Activated CD8-positive, alpha-beta memory T cell treated with anti-CD3 and anti-CD28 coated beads, Interleukin-2, amount 10 ng/mL, durations not matched to agents 7 days and 5 days (primary cell): ENCODE results near the gene NAMPT. TPM values are rescaled to one million over a fixed set of nuclear protein-coding genes. Genes with fewer than 3 reads are reported as not detected.

Experiments
- ATAC-seq: fragments of 150-1000 bp; cut with Tn5 transposase; one replicate; pipeline ENCODE4 v1.10.0; 2021; ENCODE audit warnings: moderate library complexity
- CTCF ChIA-PET: fragments of 350-600 bp; sonication (Branson Sonifier 250); formaldehyde crosslinking; loops from one replicate; lab custom pipeline; 2021; ENCODE audit warnings: antibody characterized with exemption; lab: Charles Lee
- DNase-seq: peaks from one replicate; pipeline ENCODE4 v3.0.0-alpha.2; 2020
- H3K27ac Mint-ChIP-seq: one replicate; pipeline ENCODE4 v1.8.0; 2021; ENCODE audit warnings: mild to moderate bottlenecking, mixed read lengths
- H3K27me3 Mint-ChIP-seq: one replicate; pipeline ENCODE4 v1.8.0; 2021; ENCODE audit warnings: mixed read lengths
- H3K36me3 Mint-ChIP-seq: one replicate; pipeline ENCODE4 v1.8.0; 2021; ENCODE audit warnings: mild to moderate bottlenecking, mixed read lengths
- H3K4me1 Mint-ChIP-seq: one replicate; pipeline ENCODE4 v1.8.0; 2021; ENCODE audit warnings: mixed read lengths
- H3K4me3 Mint-ChIP-seq: one replicate; pipeline ENCODE4 v1.8.0; 2021; ENCODE audit warnings: mild to moderate bottlenecking, moderate library complexity, mixed read lengths
- H3K9me3 Mint-ChIP-seq: one replicate; pipeline ENCODE4 v1.8.0; 2022; ENCODE audit warnings: low read depth, mixed read lengths
- total RNA-seq, 2 experiments: library from RNA; stranded (reverse); gene quantifications; one replicate each; pipeline ENCODE4 v1.2.3, GENCODE V29; 2021

The NAMPT gene
- total RNA-seq, 2 experiments from 2014 or later: 89.7 to 188 TPM

- DNase-seq: peak; percentile 66
- peak overlapping the region; percentile 39 for H3K4me3 Mint-ChIP-seq
- no peaks in the 10 kb centered on the region for H3K9me3 Mint-ChIP-seq
- H3K4me1 Mint-ChIP-seq: peaks cover 58% of the 10 kb centered on the region
- peak overlapping the region; percentile 80 for H3K27ac Mint-ChIP-seq
- CTCF ChIA-PET: interaction anchor here (0.6 to 1.3 kb wide), 4 partner anchors 9 to 103 kb away, joined by 3 read pairs; no protein-coding TSS in a partner anchor
- no peaks in the 10 kb centered on the region for H3K27me3 Mint-ChIP-seq
- ATAC-seq: peak; percentile 34
- peaks cover 49% of the 10 kb centered on the region for H3K36me3 Mint-ChIP-seq
These were observed 5.2 kb downstream of the NAMPT start for GRCh38 chr7:106279425-106280197.

- Mint-ChIP-seq H3K4me3 (peak overlapping the region; percentile 6), H3K4me1 (peaks cover 57% of the 10 kb centered on the region), H3K36me3 (peaks cover 51% of the 10 kb centered on the region), H3K27ac (peak overlapping the region; percentile 73), H3K27me3 (no peaks in the 10 kb centered on the region), H3K9me3 (no peaks in the 10 kb centered on the region)
- no peak for DNase-seq
- ATAC-seq: no peak
- CTCF ChIA-PET: interaction anchor here (1.2 to 1.3 kb wide), 2 partner anchors 53 to 102 kb away, joined by 3 read pairs; no protein-coding TSS in a partner anchor
These were observed 6.1 kb downstream of the NAMPT start for GRCh38 chr7:106278695-106279094.

- CTCF ChIA-PET: interaction anchor here (1.2 to 1.3 kb wide), 2 partner anchors 53 to 102 kb away, joined by 3 read pairs; no protein-coding TSS in a partner anchor
- Mint-ChIP-seq H3K9me3 (no peaks in the 10 kb centered on the region), H3K4me1 (peaks cover 58% of the 10 kb centered on the region), H3K36me3 (peaks cover 52% of the 10 kb centered on the region), H3K27ac (peak overlapping the region; percentile 50), H3K27me3 (no peaks in the 10 kb centered on the region), H3K4me3 (no peak overlapping the region)
- ATAC-seq (no peak), DNase-seq (no peak)
These were observed 6.8 kb downstream of the NAMPT start for GRCh38 chr7:106277976-106278375.

GRCh38 chr7:106276513-106276912, 8.3 kb downstream of the NAMPT start:
- H3K9me3 Mint-ChIP-seq: no peaks in the 10 kb centered on the region
- no peak overlapping the region for H3K4me3 Mint-ChIP-seq
- H3K36me3 Mint-ChIP-seq: peaks cover 52% of the 10 kb centered on the region
- no peak for DNase-seq
- H3K27me3 Mint-ChIP-seq: no peaks in the 10 kb centered on the region
- no peak for ATAC-seq
- CTCF ChIA-PET: no interaction called here
- peaks cover 46% of the 10 kb centered on the region for H3K4me1 Mint-ChIP-seq
- H3K27ac Mint-ChIP-seq: no peak overlapping the region

GRCh38 chr7:106273009-106273668, 11.6 kb downstream of the NAMPT start:
- Mint-ChIP-seq H3K27ac (no peak overlapping the region), H3K9me3 (no peaks in the 10 kb centered on the region), H3K36me3 (peaks cover 57% of the 10 kb centered on the region), H3K4me3 (no peak overlapping the region), H3K4me1 (peaks cover 18% of the 10 kb centered on the region), H3K27me3 (no peaks in the 10 kb centered on the region)
- no peak for DNase-seq
- CTCF ChIA-PET: interaction anchor here (1.1 to 1.2 kb wide), 2 partner anchors 8 to 34 kb away, joined by 3 to 4 read pairs; no protein-coding TSS in a partner anchor
- no peak for ATAC-seq

- H3K36me3 Mint-ChIP-seq: peaks cover 59% of the 10 kb centered on the region
- no peak overlapping the region for H3K4me3 Mint-ChIP-seq
- no peak overlapping the region for H3K27ac Mint-ChIP-seq
- no peaks in the 10 kb centered on the region for H3K27me3 Mint-ChIP-seq
- ATAC-seq (no peak), DNase-seq (no peak)
- CTCF ChIA-PET: interaction anchor here (0.8 to 2.5 kb wide), 4 partner anchors 9 to 192 kb away, joined by 3 to 8 read pairs (median 3); no protein-coding TSS in a partner anchor
- H3K9me3 Mint-ChIP-seq: no peaks in the 10 kb centered on the region
- peaks cover 8% of the 10 kb centered on the region for H3K4me1 Mint-ChIP-seq
These were observed 14.4 kb downstream of the NAMPT start for GRCh38 chr7:106270122-106270977.

- no peak overlapping the region for H3K4me3 Mint-ChIP-seq
- ATAC-seq: no peak
- H3K9me3 Mint-ChIP-seq: no peaks in the 10 kb centered on the region
- no peak for DNase-seq
- CTCF ChIA-PET: interaction anchor here (0.7 to 2.5 kb wide), 3 partner anchors 10 to 193 kb away, joined by 3 to 8 read pairs (median 3); no protein-coding TSS in a partner anchor
- peaks cover 7% of the 10 kb centered on the region for H3K4me1 Mint-ChIP-seq
- H3K27me3 Mint-ChIP-seq: no peaks in the 10 kb centered on the region
- peaks cover 60% of the 10 kb centered on the region for H3K36me3 Mint-ChIP-seq
- no peak overlapping the region for H3K27ac Mint-ChIP-seq
These were observed 15.4 kb downstream of the NAMPT start for GRCh38 chr7:106269254-106269961.

- H3K27me3 Mint-ChIP-seq: no peaks in the 10 kb centered on the region
- H3K9me3 Mint-ChIP-seq: no peaks in the 10 kb centered on the region
- ATAC-seq: no peak
- CTCF ChIA-PET: no interaction called here
- H3K36me3 Mint-ChIP-seq: peaks cover 70% of the 10 kb centered on the region
- H3K4me3 Mint-ChIP-seq: no peak overlapping the region
- H3K4me1 Mint-ChIP-seq: peaks cover 25% of the 10 kb centered on the region
- no peak for DNase-seq
- no peak overlapping the region for H3K27ac Mint-ChIP-seq
These were observed 19.6 kb downstream of the NAMPT start for GRCh38 chr7:106265133-106265532.

GRCh38 chr7:106262221-106262881, 22.4 kb downstream of the NAMPT start:
- peak overlapping the region; percentile 15 for H3K27ac Mint-ChIP-seq
- no peak overlapping the region for H3K4me3 Mint-ChIP-seq
- H3K9me3 Mint-ChIP-seq: no peaks in the 10 kb centered on the region
- CTCF ChIA-PET: no interaction called here
- ATAC-seq (no peak), DNase-seq (no peak)
- peaks cover 81% of the 10 kb centered on the region for H3K36me3 Mint-ChIP-seq
- no peaks in the 10 kb centered on the region for H3K27me3 Mint-ChIP-seq
- H3K4me1 Mint-ChIP-seq: peaks cover 38% of the 10 kb centered on the region

GRCh38 chr7:106260136-106260561, 24.6 kb downstream of the NAMPT start:
- peak overlapping the region; percentile 67 for H3K27ac Mint-ChIP-seq
- DNase-seq (no peak), ATAC-seq (peak; percentile 47)
- H3K9me3 Mint-ChIP-seq: no peaks in the 10 kb centered on the region
- H3K4me1 Mint-ChIP-seq: peaks cover 51% of the 10 kb centered on the region
- no peak overlapping the region for H3K4me3 Mint-ChIP-seq
- CTCF ChIA-PET: interaction anchor here (0.7 to 1.0 kb wide), 2 partner anchors 154 to 476 kb away, joined by 3 read pairs; no protein-coding TSS in a partner anchor
- peaks cover 77% of the 10 kb centered on the region for H3K36me3 Mint-ChIP-seq
- no peaks in the 10 kb centered on the region for H3K27me3 Mint-ChIP-seq

- Mint-ChIP-seq H3K9me3 (no peaks in the 10 kb centered on the region), H3K4me3 (no peak overlapping the region), H3K27ac (peak overlapping the region; percentile 2), H3K36me3 (peaks cover 80% of the 10 kb centered on the region), H3K4me1 (peaks cover 63% of the 10 kb centered on the region), H3K27me3 (no peaks in the 10 kb centered on the region)
- ATAC-seq (no peak), DNase-seq (no peak)
- CTCF ChIA-PET: no interaction called here
These were observed 26.0 kb downstream of the NAMPT start for GRCh38 chr7:106258789-106259188.

GRCh38 chr7:106257752-106258151, 27.0 kb downstream of the NAMPT start:
- ATAC-seq: no peak
- peaks cover 57% of the 10 kb centered on the region for H3K4me1 Mint-ChIP-seq
- H3K4me3 Mint-ChIP-seq: no peak overlapping the region
- CTCF ChIA-PET: no interaction called here
- H3K36me3 Mint-ChIP-seq: peaks cover 80% of the 10 kb centered on the region
- no peaks in the 10 kb centered on the region for H3K9me3 Mint-ChIP-seq
- DNase-seq: no peak
- H3K27ac Mint-ChIP-seq: no peak overlapping the region
- H3K27me3 Mint-ChIP-seq: no peaks in the 10 kb centered on the region
